SJCRH30 (cell line): ENCODE measurements around the gene URI1. TPM values are rescaled to one million over a fixed set of nuclear protein-coding genes. Genes with fewer than 3 reads are reported as not detected.

ENCODE experiments used
- DNase-seq, 2 experiments: peaks; one replicate each; pipeline ENCODE4 v3.0.0-alpha.2; 2015 to 2020
- H3K27ac ChIP-seq: fragments of 250-450 bp; sonication (Bioruptor Pico); 2 replicates; pipeline ENCODE4 v1.5.1; 2020; ENCODE audit warnings: mild to moderate bottlenecking, moderate library complexity
- H3K27me3 ChIP-seq: fragments of 250-450 bp; sonication (Bioruptor Pico); 2 replicates; pipeline ENCODE4 v1.5.1; 2020; ENCODE audit warnings: mild to moderate bottlenecking, moderate library complexity
- H3K36me3 ChIP-seq: fragments of 250-450 bp; sonication (Bioruptor Pico); 2 replicates; pipeline ENCODE4 v1.5.1; 2020; ENCODE audit warnings: mild to moderate bottlenecking, moderate library complexity
- H3K4me1 ChIP-seq: fragments of 250-450 bp; sonication (Bioruptor Pico); 2 replicates; pipeline ENCODE4 v1.5.1; 2020; ENCODE audit warnings: mild to moderate bottlenecking, moderate library complexity
- H3K4me3 ChIP-seq: fragments of 250-450 bp; sonication (Bioruptor Pico); 2 replicates; pipeline ENCODE4 v1.5.1; 2020; ENCODE audit warnings: mild to moderate bottlenecking, moderate library complexity
- H3K9me3 ChIP-seq: fragments of 250-450 bp; sonication (Bioruptor Pico); replicated peaks from 2 replicates; pipeline ENCODE4 v1.5.1; 2020; ENCODE audit warnings: mild to moderate bottlenecking, moderate library complexity
- total RNA-seq: library from RNA; depleted of rRNA; stranded (reverse); fragments of >200 nt; shearing (Covaris generic); gene quantifications from 2 replicates; pipeline ENCODE4 v1.2.3, GENCODE V29; 2014

URI1 gene
- total RNA-seq, 1 experiment from 2014 or later, result 94.9 TPM

- peaks cover 4% of the 10 kb centered on the region; the same call in 1 of the 2 replicates for H3K27me3 ChIP-seq
- no peaks in the 10 kb centered on the region for H3K36me3 ChIP-seq
- peak in 1 of 2 experiments; percentile 24 for DNase-seq
- no peak overlapping the region for H3K4me3 ChIP-seq
- H3K4me1 ChIP-seq, result no peaks in the 10 kb centered on the region
- no peaks in the 10 kb centered on the region for H3K9me3 ChIP-seq
- no peak overlapping the region for H3K27ac ChIP-seq
Observed at GRCh38 chr19:29927944-29928625, 14.0 kb upstream of the URI1 start.

- no peak for DNase-seq
- Histone ChIP-seq H3K36me3 (no peaks in the 10 kb centered on the region), H3K4me3 (no peak overlapping the region), H3K27ac (no peak overlapping the region), H3K4me1 (no peaks in the 10 kb centered on the region), H3K9me3 (no peaks in the 10 kb centered on the region), H3K27me3 (peaks cover 4% of the 10 kb centered on the region; the same call in 1 of the 2 replicates)
Observed at GRCh38 chr19:29928831-29929230, 13.2 kb upstream of the URI1 start.

- peaks cover 13% of the 10 kb centered on the region for H3K9me3 ChIP-seq
- H3K27me3 ChIP-seq, result no peaks in the 10 kb centered on the region
- no peak overlapping the region for H3K27ac ChIP-seq
- H3K4me1 ChIP-seq, result no peaks in the 10 kb centered on the region
- no peak for DNase-seq
- H3K4me3 ChIP-seq, result no peak overlapping the region
- H3K36me3 ChIP-seq, result no peaks in the 10 kb centered on the region
Observed at GRCh38 chr19:29934257-29934656, 7.8 kb upstream of the URI1 start.

GRCh38 chr19:29934781-29935180 is 7.3 kb upstream of the URI1 start:
- DNase-seq, result no peak
- no peaks in the 10 kb centered on the region for H3K36me3 ChIP-seq

GRCh38 chr19:29936409-29936808 is 5.6 kb upstream of the URI1 start:
- Histone ChIP-seq H3K27me3 (no peaks in the 10 kb centered on the region), H3K36me3 (no peaks in the 10 kb centered on the region), H3K27ac (no peak overlapping the region), H3K9me3 (peaks cover 13% of the 10 kb centered on the region), H3K4me1 (no peaks in the 10 kb centered on the region), H3K4me3 (no peak overlapping the region)
- no peak for DNase-seq

More at GRCh38 chr19:29934781-29935180, 7.3 kb upstream of the URI1 start:
- Histone ChIP-seq H3K4me1 (no peaks in the 10 kb centered on the region), H3K9me3 (peaks cover 13% of the 10 kb centered on the region), H3K27ac (no peak overlapping the region), H3K4me3 (no peak overlapping the region), H3K27me3 (no peaks in the 10 kb centered on the region)

- Histone ChIP-seq H3K27me3 (no peaks in the 10 kb centered on the region), H3K27ac (no peak overlapping the region), H3K9me3 (peaks cover 8% of the 10 kb centered on the region), H3K4me3 (no peak overlapping the region), H3K4me1 (peaks cover 5% of the 10 kb centered on the region), H3K36me3 (no peaks in the 10 kb centered on the region; the same call in 1 of the 2 replicates)
- no peak for DNase-seq
Observed at GRCh38 chr19:29939628-29940027, 2.4 kb upstream of the URI1 start.

- H3K27ac ChIP-seq, result no peak overlapping the region
- H3K4me1 ChIP-seq, result peaks cover 5% of the 10 kb centered on the region
- H3K36me3 ChIP-seq, result no peaks in the 10 kb centered on the region; the same call in 1 of the 2 replicates
- no peaks in the 10 kb centered on the region for H3K27me3 ChIP-seq
- DNase-seq, result no peak
- no peak overlapping the region for H3K4me3 ChIP-seq
- H3K9me3 ChIP-seq, result no peaks in the 10 kb centered on the region
Observed at GRCh38 chr19:29940971-29941585, 961 bp upstream of the URI1 start.

GRCh38 chr19:29942404-29943261 is 594 bp downstream of the URI1 start:
- peaks cover 5% of the 10 kb centered on the region for H3K4me1 ChIP-seq
- H3K27me3 ChIP-seq, result no peaks in the 10 kb centered on the region
- peak overlapping the region; percentile 84 for H3K4me3 ChIP-seq
- no peaks in the 10 kb centered on the region for H3K9me3 ChIP-seq
- no peaks in the 10 kb centered on the region; the same call in 1 of the 2 replicates for H3K36me3 ChIP-seq
- peak overlapping the region; percentile 68 for H3K27ac ChIP-seq
- DNase-seq, result peak; percentile 67 to 76

GRCh38 chr19:29943615-29944014 is 1.6 kb downstream of the URI1 start:
- Histone ChIP-seq H3K9me3 (no peaks in the 10 kb centered on the region), H3K27me3 (no peaks in the 10 kb centered on the region), H3K36me3 (no peaks in the 10 kb centered on the region; the same call in 1 of the 2 replicates), H3K4me1 (peaks cover 5% of the 10 kb centered on the region), H3K27ac (peak overlapping the region; percentile 68; the same call in 1 of the 2 replicates), H3K4me3 (peak overlapping the region; percentile 84)
- no peak for DNase-seq

- H3K27ac ChIP-seq, result no peak overlapping the region
- peaks cover 5% of the 10 kb centered on the region for H3K4me1 ChIP-seq
- H3K4me3 ChIP-seq, result no peak overlapping the region
- DNase-seq, result no peak
- H3K27me3 ChIP-seq, result no peaks in the 10 kb centered on the region
- no peaks in the 10 kb centered on the region for H3K9me3 ChIP-seq
- H3K36me3 ChIP-seq, result no peaks in the 10 kb centered on the region; the same call in 1 of the 2 replicates
Observed at GRCh38 chr19:29944390-29945012, 2.5 kb downstream of the URI1 start.

- Histone ChIP-seq H3K4me3 (no peak overlapping the region), H3K9me3 (no peaks in the 10 kb centered on the region), H3K4me1 (peaks cover 5% of the 10 kb centered on the region), H3K27ac (no peak overlapping the region), H3K27me3 (no peaks in the 10 kb centered on the region), H3K36me3 (no peaks in the 10 kb centered on the region; the same call in 1 of the 2 replicates)
- DNase-seq, result no peak
Observed at GRCh38 chr19:29945017-29945416, 3.0 kb downstream of the URI1 start.

GRCh38 chr19:29945433-29945832 is 3.4 kb downstream of the URI1 start:
- H3K4me3 ChIP-seq, result no peak overlapping the region
- no peak for DNase-seq
- H3K27ac ChIP-seq, result no peak overlapping the region

GRCh38 chr19:29946645-29947044 is 4.6 kb downstream of the URI1 start:
- DNase-seq, result no peak
- Histone ChIP-seq H3K36me3 (peaks cover 6% of the 10 kb centered on the region), H3K4me1 (peaks cover 5% of the 10 kb centered on the region), H3K4me3 (no peak overlapping the region), H3K9me3 (no peaks in the 10 kb centered on the region), H3K27me3 (no peaks in the 10 kb centered on the region), H3K27ac (no peak overlapping the region)

More at GRCh38 chr19:29945433-29945832, 3.4 kb downstream of the URI1 start:
- peaks cover 5% of the 10 kb centered on the region for H3K4me1 ChIP-seq
- H3K27me3 ChIP-seq, result no peaks in the 10 kb centered on the region
- H3K9me3 ChIP-seq, result no peaks in the 10 kb centered on the region
- peaks cover 3% of the 10 kb centered on the region for H3K36me3 ChIP-seq

- Histone ChIP-seq H3K4me3 (no peak overlapping the region), H3K27me3 (no peaks in the 10 kb centered on the region), H3K4me1 (peaks cover 5% of the 10 kb centered on the region), H3K36me3 (peaks cover 8% of the 10 kb centered on the region), H3K9me3 (no peaks in the 10 kb centered on the region), H3K27ac (no peak overlapping the region)
- no peak for DNase-seq
Observed at GRCh38 chr19:29947871-29948270, 5.8 kb downstream of the URI1 start.
